ENCODE results near the gene BBX. TPM values are rescaled to one million over a fixed set of nuclear protein-coding genes. Genes with fewer than 3 reads are reported as not detected.

The BBX gene
- total RNA-seq, 1 experiment from 2014 or later: 66.8 TPM

GRCh38 chr3:107634099-107634489, 111.3 kb downstream of the BBX start:
- TF ChIP-seq EZH2phosphoT487 (IDR thresholded peaks at IDR 0.05; ENCODE audit: borderline replicate concordance, low read length): no peak
- no peak for TF ChIP-seq CTCF (conservative IDR thresholded peaks at IDR 0.05; ENCODE audit: low read depth, low read length)
- TF ChIP-seq EZH2 (IDR thresholded peaks at IDR 0.05; ENCODE audit: low read length, unreplicated experiment): no peak
- intact Hi-C loops (cut with micrococcal nuclease): no loop called here
- no peak for DNase-seq
- no peaks in the 10 kb centered on the region for H3F3A ChIP-seq (ENCODE audit: low read length, unreplicated experiment)
- H3K36me3 ChIP-seq (ENCODE audit: low read depth, low read length): no peaks in the 10 kb centered on the region
- ChIA-PET POLR2A (ENCODE audit: unreplicated experiment) (no interaction called here), CTCF (no interaction called here)
- no peak overlapping the region for H3K4me2 ChIP-seq (ENCODE audit: low read length)
- no peaks in the 10 kb centered on the region for H3K9me3 ChIP-seq (ENCODE audit: low read length)
- H3K27ac ChIP-seq (ENCODE audit: low read length): no peak overlapping the region
- H4K20me1 ChIP-seq (ENCODE audit: low read length): no peaks in the 10 kb centered on the region
- H3K4me1 ChIP-seq (ENCODE audit: insufficient read depth, low read length): no peaks in the 10 kb centered on the region
- H3K9ac ChIP-seq (ENCODE audit: low read length): no peak overlapping the region
- H3K79me2 ChIP-seq (ENCODE audit: low read length): no peaks in the 10 kb centered on the region
- no peak overlapping the region for H3K4me3 ChIP-seq (ENCODE audit: low read length)
- ATAC-seq: no peak
- no peaks in the 10 kb centered on the region for H3K9me2 ChIP-seq (replicated peaks; ENCODE audit: low read length)
- H3K27me3 ChIP-seq (ENCODE audit: low read length): no peaks in the 10 kb centered on the region
- H2AFZ ChIP-seq (ENCODE audit: low read length): no peak overlapping the region
- BruUV-seq (replicated peaks): no TSS peak

DNA sequence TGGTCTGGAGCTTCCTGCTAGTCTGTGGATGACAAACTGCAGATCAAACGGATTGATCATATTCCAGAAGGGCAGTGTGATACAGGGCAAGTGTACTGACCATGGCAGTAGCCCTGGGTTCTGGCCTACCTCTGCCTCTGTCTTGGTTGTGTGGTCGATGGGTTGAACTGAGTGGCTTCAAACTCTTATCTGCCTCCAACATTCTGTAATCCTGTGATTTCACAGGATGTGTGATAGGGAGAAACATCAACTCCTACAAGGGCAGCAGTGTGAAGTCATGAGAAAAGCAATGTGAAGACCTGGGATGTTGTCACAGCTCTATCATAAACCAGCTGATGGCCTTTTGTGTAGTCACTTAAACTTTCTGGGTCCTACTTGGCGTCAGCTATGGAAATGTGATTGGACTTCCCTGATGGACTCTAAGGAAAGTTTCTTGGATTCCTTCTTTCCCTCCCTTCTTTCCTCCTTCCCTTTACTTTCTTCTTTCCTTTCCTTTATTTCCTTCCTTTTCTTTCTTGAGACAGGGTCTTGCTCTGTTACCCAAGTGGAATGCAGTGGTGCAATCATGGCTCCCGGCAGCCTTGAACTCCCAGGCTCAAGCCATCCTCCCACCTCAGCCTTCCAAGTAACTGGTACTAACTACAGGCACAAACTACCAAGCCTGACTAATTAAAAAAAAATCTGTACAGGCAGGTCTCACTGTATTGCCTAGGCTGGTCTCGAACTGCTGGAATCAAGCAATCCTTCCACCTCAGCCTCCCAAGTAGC, 114.8 kb downstream of the BBX start:
- BruUV-seq (replicated peaks): no TSS peak
- TF ChIP-seq EZH2 (IDR thresholded peaks at IDR 0.05; ENCODE audit: low read length, unreplicated experiment): no peak
- TF ChIP-seq CTCF (conservative IDR thresholded peaks at IDR 0.05; ENCODE audit: low read depth, low read length): no peak
- no peak for TF ChIP-seq EZH2phosphoT487 (IDR thresholded peaks at IDR 0.05; ENCODE audit: borderline replicate concordance, low read length)
- Histone ChIP-seq H4K20me1 (ENCODE audit: low read length) (no peaks in the 10 kb centered on the region), H3K4me3 (ENCODE audit: low read length) (no peak overlapping the region), H3K79me2 (ENCODE audit: low read length) (no peaks in the 10 kb centered on the region), H3K9ac (ENCODE audit: low read length) (no peak overlapping the region), H3K4me2 (ENCODE audit: low read length) (no peak overlapping the region), H3K27ac (ENCODE audit: low read length) (no peak overlapping the region), H3K9me2 (replicated peaks; ENCODE audit: low read length) (no peaks in the 10 kb centered on the region), H3K9me3 (ENCODE audit: low read length) (no peaks in the 10 kb centered on the region), H3K4me1 (ENCODE audit: insufficient read depth, low read length) (no peaks in the 10 kb centered on the region), H3K36me3 (ENCODE audit: low read depth, low read length) (no peaks in the 10 kb centered on the region), H3K27me3 (ENCODE audit: low read length) (no peaks in the 10 kb centered on the region), H2AFZ (ENCODE audit: low read length) (no peak overlapping the region), H3F3A (ENCODE audit: low read length, unreplicated experiment) (no peaks in the 10 kb centered on the region)
- ChIA-PET CTCF (no interaction called here), POLR2A (ENCODE audit: unreplicated experiment) (no interaction called here)
- intact Hi-C loops (cut with micrococcal nuclease): no loop called here
- no peak for DNase-seq
- ATAC-seq: no peak

DNA sequence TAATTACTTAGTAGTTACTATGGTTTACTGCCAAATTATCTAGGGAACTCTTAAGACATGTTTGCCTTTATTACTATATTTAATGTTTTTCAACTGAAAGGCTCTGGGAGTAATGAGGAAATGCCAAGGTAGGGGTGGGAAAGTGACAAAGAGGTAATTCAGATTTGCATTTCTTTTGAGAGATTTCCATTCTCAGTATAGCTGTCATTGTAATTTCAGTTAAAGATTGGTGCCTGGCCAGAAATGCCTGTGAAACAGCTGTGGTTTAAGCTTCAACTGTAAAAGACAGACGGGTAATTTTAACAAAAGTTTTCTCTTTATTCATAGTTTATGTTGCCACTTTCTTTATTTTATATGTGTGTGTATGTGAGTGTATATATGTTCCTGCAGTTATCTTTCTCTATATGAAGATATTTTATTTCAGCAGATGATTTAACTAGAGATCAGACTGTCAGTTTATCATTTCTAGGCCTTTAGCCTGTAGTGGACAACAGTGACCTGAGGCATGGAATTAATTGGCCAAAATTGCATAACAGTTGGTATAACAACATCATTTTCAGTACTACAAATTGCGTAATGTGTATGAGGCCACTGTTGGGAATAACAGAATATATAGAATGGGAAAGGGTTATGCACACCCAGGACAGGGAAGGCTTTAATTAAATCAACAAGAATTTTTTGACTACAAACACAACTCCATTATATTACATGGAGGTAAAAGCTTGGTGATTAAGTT, 119.0 kb downstream of the BBX start:
- ChIA-PET CTCF (no interaction called here), POLR2A (ENCODE audit: unreplicated experiment) (no interaction called here)
- Histone ChIP-seq H3K36me3 (ENCODE audit: low read depth, low read length) (no peaks in the 10 kb centered on the region), H3K9me2 (replicated peaks; ENCODE audit: low read length) (no peaks in the 10 kb centered on the region), H3K4me2 (ENCODE audit: low read length) (no peak overlapping the region), H3K9me3 (ENCODE audit: low read length) (no peaks in the 10 kb centered on the region), H3K9ac (ENCODE audit: low read length) (no peak overlapping the region), H4K20me1 (ENCODE audit: low read length) (no peaks in the 10 kb centered on the region), H3K27me3 (ENCODE audit: low read length) (no peaks in the 10 kb centered on the region), H3K4me1 (ENCODE audit: insufficient read depth, low read length) (peaks cover 7% of the 10 kb centered on the region; the same call in 1 of the 2 replicates), H3K27ac (ENCODE audit: low read length) (no peak overlapping the region), H3K4me3 (ENCODE audit: low read length) (no peak overlapping the region), H3F3A (ENCODE audit: low read length, unreplicated experiment) (no peaks in the 10 kb centered on the region), H2AFZ (ENCODE audit: low read length) (no peak overlapping the region), H3K79me2 (ENCODE audit: low read length) (no peaks in the 10 kb centered on the region)
- intact Hi-C loops (cut with micrococcal nuclease): no loop called here
- no peak for ATAC-seq
- no TSS peak for BruUV-seq (replicated peaks)
- no peak for TF ChIP-seq CTCF (conservative IDR thresholded peaks at IDR 0.05; ENCODE audit: low read depth, low read length)
- TF ChIP-seq EZH2 (IDR thresholded peaks at IDR 0.05; ENCODE audit: low read length, unreplicated experiment): no peak
- no peak for TF ChIP-seq EZH2phosphoT487 (IDR thresholded peaks at IDR 0.05; ENCODE audit: borderline replicate concordance, low read length)
- no peak for DNase-seq
